Keratinocyte (primary cell): ENCODE data around the gene SNX20. TPM values are rescaled to one million over a fixed set of nuclear protein-coding genes. Genes with fewer than 3 reads are reported as not detected.
A peak's percentile ranks its signal among the peaks of the same experiment; 100 is the strongest.

Source experiments
- DNase-seq: peaks from one replicate; pipeline ENCODE4 v3.0.0-alpha.2; 2011; ENCODE audit warnings: low read depth, missing footprints, low spot score
- FAIRE-seq: peaks from 2 replicates; lab custom pipeline; 2011; peaks lifted over from hg19 to GRCh38; lab: Jason Lieb, UNC
- H2AFZ ChIP-seq: 2 replicates; pipeline ENCODE4 v1.6.0; 2012; ENCODE audit warnings: low read length, control low read depth, inconsistent platforms; ENCODE audit not compliant: control insufficient read depth
- H3K27ac ChIP-seq: 2 replicates; pipeline ENCODE4 v1.5.1; 2011; ENCODE audit warnings: low read length; ENCODE audit not compliant: control insufficient read depth, insufficient read depth
- H3K27me3 ChIP-seq: 3 replicates; pipeline ENCODE4 v1.6.0; 2011; ENCODE audit warnings: low read length; ENCODE audit not compliant: control insufficient read depth, insufficient read depth; ENCODE audit errors: extremely low read depth
- H3K36me3 ChIP-seq, 2 experiments: 2 replicates in 1 of 2; 3 replicates in 1 of 2; pipeline ENCODE4 v1.5.1; 2011; ENCODE audit warnings: low read length in 2 of 2, mild to moderate bottlenecking in 1 of 2; ENCODE audit not compliant: control insufficient read depth in 2 of 2, insufficient read depth in 2 of 2; ENCODE audit errors: extremely low read depth in 1 of 2
- H3K4me1 ChIP-seq: 3 replicates; pipeline ENCODE4 v1.5.1; 2011; ENCODE audit warnings: low read length; ENCODE audit not compliant: control insufficient read depth, insufficient read depth; ENCODE audit errors: extremely low read depth
- H3K4me2 ChIP-seq: 3 replicates; pipeline ENCODE4 v1.6.0; 2011; ENCODE audit warnings: low read depth, low read length; ENCODE audit not compliant: control insufficient read depth, insufficient read depth; ENCODE audit errors: extremely low read depth
- H3K4me3 ChIP-seq, 3 experiments: fragments of 200-600 bp in 1 of 3; sonication (generic) in 1 of 3; 2 replicates in 2 of 3; 3 replicates in 1 of 3; pipeline ENCODE4 v1.5.1; 2011 to 2016; ENCODE audit warnings: low read length in 3 of 3, mild to moderate bottlenecking in 3 of 3, control low read depth in 2 of 3, inconsistent platforms in 1 of 3, low read depth in 1 of 3, mixed read lengths in 1 of 3, mixed run types in 1 of 3, moderate library complexity in 1 of 3; ENCODE audit not compliant: control insufficient read depth in 2 of 3, insufficient read depth in 2 of 3; ENCODE audit errors: extremely low read depth in 1 of 3
- H3K79me2 ChIP-seq: 2 replicates; pipeline ENCODE4 v1.6.0; 2012; ENCODE audit warnings: low read length; ENCODE audit not compliant: control insufficient read depth, insufficient read depth
- H3K9ac ChIP-seq: 3 replicates; pipeline ENCODE4 v1.6.0; 2011; ENCODE audit warnings: low read length; ENCODE audit not compliant: control insufficient read depth, insufficient read depth; ENCODE audit errors: extremely low read depth
- H3K9me1 ChIP-seq: 3 replicates; pipeline ENCODE4 v1.6.0; 2011; ENCODE audit warnings: low read length; ENCODE audit not compliant: control insufficient read depth, insufficient read depth; ENCODE audit errors: extremely low read depth
- H3K9me3 ChIP-seq: 2 replicates; pipeline ENCODE4 v1.5.1; 2012; ENCODE audit warnings: low read depth, low read length; ENCODE audit not compliant: control insufficient read depth
- H4K20me1 ChIP-seq: 3 replicates; pipeline ENCODE4 v1.6.0; 2011; ENCODE audit warnings: low read length; ENCODE audit not compliant: control insufficient read depth, insufficient read depth; ENCODE audit errors: extremely low read depth
- EZH2 ChIP-seq: IDR thresholded peaks from one replicate; pipeline ENCODE4 v1.6.1; 2012; ENCODE audit warnings: inconsistent platforms, mild to moderate bottlenecking, low read length, moderate library complexity
- dilution Hi-C: fragments of 300-500 bp; cut with MboI; formaldehyde crosslinking; loops from one replicate; pipeline ENCODE4 v1.7.0; 2020; ENCODE audit warnings: low sequenced_read_pairs; ENCODE audit not compliant: extremely low pct_ligation_motif_present
- polyA plus RNA-seq, 5 experiments: library from polyadenylated mRNA; depleted of rRNA in 3 of 5; stranded (reverse) in 3 of 5; stranded (forward) in 1 of 5; unstranded in 1 of 5; fragments of >200 nt; gene quantifications; 1 replicate in 1 of 5; 2 replicates in 3 of 5; 3 replicates in 1 of 5; pipeline versions ENCODE4 v1.2.1 to v1.2.3, GENCODE V29; 2011 to 2012; ENCODE audit warnings: missing spikeins in 2 of 5, low read depth in 1 of 5, low replicate concordance in 1 of 5
- TF ChIP-seq, protein P1 (sequence below), 3 experiments: IDR thresholded peaks in 1 of 3; conservative IDR thresholded peaks in 1 of 3; optimal IDR thresholded peaks in 1 of 3; 2 replicates in 2 of 3; 3 replicates in 1 of 3; pipeline versions ENCODE3 to v1.5.1; 2011; ENCODE audit warnings: low read length in 3 of 3, mild to moderate bottlenecking in 3 of 3, moderate library complexity in 2 of 3, control low read depth in 1 of 3, inconsistent platforms in 1 of 3; ENCODE audit not compliant: insufficient read depth in 2 of 3; ENCODE audit errors: extremely low read depth in 1 of 3

The SNX20 gene
- polyA plus RNA-seq, 1 donor (not counting 4 experiments of a cell fraction or from before 2014, with no cell fraction given), result not detected

DNA sequence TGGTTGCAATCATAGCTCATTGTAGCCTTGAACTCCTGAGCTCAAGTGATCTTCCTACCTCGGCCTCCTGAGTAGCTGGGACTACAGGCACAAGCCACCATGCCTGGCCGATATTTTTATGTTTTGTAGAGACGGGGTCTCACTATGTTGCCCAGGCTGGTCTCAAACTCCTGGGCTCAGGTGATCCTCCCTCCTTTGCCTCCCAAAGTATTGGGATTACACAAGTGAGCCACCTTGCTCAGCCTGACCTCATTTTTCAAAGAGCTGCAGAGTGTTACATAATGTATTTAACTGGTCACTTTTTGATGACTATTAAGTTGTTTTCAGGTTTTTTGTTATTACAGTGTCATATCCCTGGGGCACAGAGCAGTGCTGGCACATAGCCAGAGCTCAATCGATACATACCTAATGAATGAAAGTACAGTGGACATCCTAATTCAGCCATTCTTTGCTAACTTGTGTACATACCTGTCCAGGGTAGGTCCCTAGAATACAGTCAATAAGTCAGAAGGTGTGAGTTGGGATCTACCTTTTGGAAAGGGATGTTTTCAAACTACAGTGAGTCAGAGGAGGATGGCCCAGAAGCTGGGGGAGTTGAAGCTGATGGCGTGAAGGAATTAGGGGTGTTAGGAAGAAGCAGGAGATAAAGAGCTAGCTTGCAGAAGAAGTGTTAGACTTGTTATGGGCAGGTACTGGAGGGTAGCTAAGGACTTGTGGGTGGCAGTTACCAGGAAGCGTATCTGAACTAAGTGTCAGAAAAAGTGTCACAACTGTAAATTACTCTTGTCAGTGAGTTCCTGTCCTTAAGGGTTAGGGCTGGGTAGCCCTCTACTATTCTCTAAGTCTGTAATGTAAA lies 40.7 kb upstream of the SNX20 start:
- H3K79me2 ChIP-seq, result no peaks in the 10 kb centered on the region
- no peaks in the 10 kb centered on the region for H3K36me3 ChIP-seq
- no peaks in the 10 kb centered on the region for H3K9me3 ChIP-seq
- dilution Hi-C loops, result no loop called here
- no peaks in the 10 kb centered on the region for H3K27me3 ChIP-seq
- DNase-seq, result no peak
- no peak overlapping the region for H2AFZ ChIP-seq
- H3K4me2 ChIP-seq, result no peak overlapping the region
- TF ChIP-seq EZH2, result no peak
- TF ChIP-seq, protein P1, sequence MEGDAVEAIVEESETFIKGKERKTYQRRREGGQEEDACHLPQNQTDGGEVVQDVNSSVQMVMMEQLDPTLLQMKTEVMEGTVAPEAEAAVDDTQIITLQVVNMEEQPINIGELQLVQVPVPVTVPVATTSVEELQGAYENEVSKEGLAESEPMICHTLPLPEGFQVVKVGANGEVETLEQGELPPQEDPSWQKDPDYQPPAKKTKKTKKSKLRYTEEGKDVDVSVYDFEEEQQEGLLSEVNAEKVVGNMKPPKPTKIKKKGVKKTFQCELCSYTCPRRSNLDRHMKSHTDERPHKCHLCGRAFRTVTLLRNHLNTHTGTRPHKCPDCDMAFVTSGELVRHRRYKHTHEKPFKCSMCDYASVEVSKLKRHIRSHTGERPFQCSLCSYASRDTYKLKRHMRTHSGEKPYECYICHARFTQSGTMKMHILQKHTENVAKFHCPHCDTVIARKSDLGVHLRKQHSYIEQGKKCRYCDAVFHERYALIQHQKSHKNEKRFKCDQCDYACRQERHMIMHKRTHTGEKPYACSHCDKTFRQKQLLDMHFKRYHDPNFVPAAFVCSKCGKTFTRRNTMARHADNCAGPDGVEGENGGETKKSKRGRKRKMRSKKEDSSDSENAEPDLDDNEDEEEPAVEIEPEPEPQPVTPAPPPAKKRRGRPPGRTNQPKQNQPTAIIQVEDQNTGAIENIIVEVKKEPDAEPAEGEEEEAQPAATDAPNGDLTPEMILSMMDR (optimal IDR thresholded peaks at IDR 0.05 in 1 of 3, IDR thresholded peaks at IDR 0.05 in 1 of 3, conservative IDR thresholded peaks at IDR 0.05 in 1 of 3; ENCODE audit: extremely low read depth in 1 of 3, insufficient read depth in 2 of 3, low read length in 3 of 3), result no peak
- H3K9ac ChIP-seq, result no peak overlapping the region
- no peak for FAIRE-seq
- no peak overlapping the region for H3K27ac ChIP-seq
- H3K9me1 ChIP-seq, result no peaks in the 10 kb centered on the region
- H3K4me3 ChIP-seq, result no peak overlapping the region
- peaks cover 16% of the 10 kb centered on the region for H3K4me1 ChIP-seq
- H4K20me1 ChIP-seq, result no peaks in the 10 kb centered on the region

DNA sequence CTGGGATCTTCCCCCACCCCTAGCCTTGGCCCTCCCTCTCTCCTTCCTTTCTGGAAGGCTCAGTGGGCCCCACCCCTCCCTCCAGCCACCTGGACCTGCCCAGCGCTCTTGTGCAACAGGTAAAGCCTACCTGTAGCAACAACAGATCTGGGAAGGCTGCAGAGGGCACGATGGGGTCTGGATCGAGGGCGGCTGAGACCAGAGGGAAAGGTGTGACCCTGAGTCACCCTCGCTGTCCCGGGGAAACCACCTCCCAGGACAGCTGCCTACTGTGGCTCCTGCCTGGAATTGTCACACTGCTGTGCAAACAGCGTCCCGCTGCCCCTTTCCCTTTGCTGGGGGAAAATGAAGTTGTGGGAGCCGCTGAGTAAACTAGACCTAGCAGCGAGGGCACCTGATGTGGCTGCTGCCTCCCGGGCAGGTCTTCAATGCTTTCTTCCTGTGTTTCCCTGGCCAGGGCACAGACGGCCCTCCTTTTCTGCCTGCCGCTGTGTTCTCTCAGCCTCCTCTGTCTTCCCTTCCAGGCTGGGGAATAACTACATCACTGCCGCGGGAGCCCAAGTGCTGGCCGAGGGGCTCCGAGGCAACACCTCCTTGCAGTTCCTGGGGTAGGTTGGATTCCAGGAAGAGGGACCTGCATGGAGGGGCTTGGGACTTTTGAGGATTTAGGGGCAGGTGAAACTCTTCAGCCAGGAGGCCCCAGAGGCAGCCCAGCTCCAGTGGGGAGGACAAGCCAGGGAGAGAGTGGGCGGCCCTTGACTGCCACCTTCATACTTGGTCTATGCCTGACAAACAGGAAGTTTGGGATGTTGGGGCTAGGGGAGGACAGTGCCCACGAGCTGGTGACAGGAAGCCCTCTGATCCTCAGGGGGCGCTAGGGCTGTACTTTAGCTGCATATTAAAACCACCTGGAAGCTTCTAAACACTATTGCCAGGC lies 38.6 kb upstream of the SNX20 start:
- dilution Hi-C loops, result no loop called here
- Histone ChIP-seq H3K9me1 (no peaks in the 10 kb centered on the region), H3K9ac (peak overlapping the region; percentile 51), H4K20me1 (no peaks in the 10 kb centered on the region), H3K9me3 (no peaks in the 10 kb centered on the region), H3K36me3 (no peaks in the 10 kb centered on the region), H3K79me2 (no peaks in the 10 kb centered on the region), H3K27me3 (no peaks in the 10 kb centered on the region), H2AFZ (peak overlapping the region; percentile 88), H3K4me1 (peaks cover 16% of the 10 kb centered on the region), H3K4me2 (peak overlapping the region; percentile 85), H3K4me3 (peak overlapping the region; percentile 14 to 59 (median 30)), H3K27ac (peak overlapping the region; percentile 39)
- TF ChIP-seq EZH2, result no peak
- TF ChIP-seq, protein P1 (optimal IDR thresholded peaks at IDR 0.05 in 1 of 3, IDR thresholded peaks at IDR 0.05 in 1 of 3, conservative IDR thresholded peaks at IDR 0.05 in 1 of 3; ENCODE audit: extremely low read depth in 1 of 3, insufficient read depth in 2 of 3, low read length in 3 of 3), result peak in 1 of 3 experiments; percentile 13
- no peak for FAIRE-seq
- DNase-seq, result no peak
